ENCODE results near the gene CTU2. TPM values are rescaled to one million over a fixed set of nuclear protein-coding genes. Genes with fewer than 3 reads are reported as not detected.
A peak's percentile ranks its signal among the peaks of the same experiment; 100 is the strongest.

The CTU2 gene
- total RNA-seq, 2 donors from 2014 or later = 5.7 to 10.2 TPM

GRCh38 chr16:88691129-88691813 lies 15.0 kb upstream of the CTU2 start:
- WGBS, 2 donors = 91 to 100% methylated on average over 3 to 31 of the region's 33 CpGs
- Histone ChIP-seq H3K27me3 (no peaks in the 10 kb centered on the region), H3K9me3 (no peaks in the 10 kb centered on the region), H3K27ac (no peak overlapping the region), H3K4me1 (peaks cover 23% of the 10 kb centered on the region), H3K4me3 (no peak overlapping the region), H3K36me3 (replicated peaks in 1 of 2; ENCODE audit: insufficient read depth in 1 of 2, low read depth in 2 of 2) (no peaks in the 10 kb centered on the region)
- ATAC-seq (no peak), DNase-seq (no peak)
- TF ChIP-seq POLR2A (IDR thresholded peaks at IDR 0.05) (no peak), CTCF (IDR thresholded peaks at IDR 0.05) (no peak)
- intact Hi-C loops (cut with DNase I) = no loop called here

GRCh38 chr16:88691924-88692560 lies 14.3 kb upstream of the CTU2 start:
- Histone ChIP-seq H3K27me3 (no peaks in the 10 kb centered on the region), H3K9me3 (no peaks in the 10 kb centered on the region), H3K4me3 (no peak overlapping the region), H3K4me1 (peaks cover 17% of the 10 kb centered on the region), H3K27ac (no peak overlapping the region), H3K36me3 (replicated peaks in 1 of 2; ENCODE audit: insufficient read depth in 1 of 2, low read depth in 2 of 2) (peaks cover 0 to 2% of the 10 kb centered on the region in 2 donors)
- DNase-seq (peak in 1 of 4 donors; percentile 54), ATAC-seq (no peak)
- WGBS, 2 donors = 76% methylated on average over 5 to 26 of the region's 26 CpGs
- no peak for TF ChIP-seq CTCF (IDR thresholded peaks at IDR 0.05)
- TF ChIP-seq POLR2A (IDR thresholded peaks at IDR 0.05) = no peak
- intact Hi-C loops (cut with DNase I) = no loop called here

- intact Hi-C loops (cut with DNase I) = no loop called here
- Histone ChIP-seq H3K9me3 (no peaks in the 10 kb centered on the region), H3K27me3 (no peaks in the 10 kb centered on the region), H3K27ac (no peak overlapping the region), H3K4me3 (no peak overlapping the region), H3K36me3 (replicated peaks in 1 of 2; ENCODE audit: insufficient read depth in 1 of 2, low read depth in 2 of 2) (peaks cover 0 to 2% of the 10 kb centered on the region in 2 donors), H3K4me1 (peaks cover 9% of the 10 kb centered on the region)
- no peak for DNase-seq
- no peak for TF ChIP-seq CTCF (IDR thresholded peaks at IDR 0.05)
- no peak for TF ChIP-seq POLR2A (IDR thresholded peaks at IDR 0.05)
- WGBS, 2 donors = 68 to 88% methylated on average over 10 of the region's 10 CpGs
- no peak for ATAC-seq
Measured at GRCh38 chr16:88692861-88693260, 13.4 kb upstream of the CTU2 start.

- H3K27me3 ChIP-seq = no peaks in the 10 kb centered on the region
- peaks cover 1% of the 10 kb centered on the region for H3K4me1 ChIP-seq
- TF ChIP-seq POLR2A (IDR thresholded peaks at IDR 0.05) (no peak), CTCF (IDR thresholded peaks at IDR 0.05) (no peak)
- ATAC-seq = no peak
- H3K9me3 ChIP-seq = no peaks in the 10 kb centered on the region
- H3K4me3 ChIP-seq = no peak overlapping the region
- peaks cover 0 to 4% of the 10 kb centered on the region in 2 donors for H3K36me3 ChIP-seq (replicated peaks in 1 of 2; ENCODE audit: insufficient read depth in 1 of 2, low read depth in 2 of 2)
- no peak for DNase-seq
- WGBS, 2 donors = 80 to 89% methylated on average over 20 to 38 of the region's 39 CpGs
- H3K27ac ChIP-seq = no peak overlapping the region
- intact Hi-C loops (cut with DNase I) = no loop called here
Measured at GRCh38 chr16:88693420-88694177, 12.7 kb upstream of the CTU2 start.
